A549 (cell line): ENCODE measurements around the gene SNORC. TPM values are rescaled to one million over a fixed set of nuclear protein-coding genes. Genes with fewer than 3 reads are reported as not detected.
"Not testable (repeated sequence)": the region's sequence is repeated elsewhere in the genome, so short reads cannot be mapped to it uniquely, and the experiment has no call there.

Experiments used
- ATAC-seq, 2 experiments: fragments of 200-7000 bp in 1 of 2; fragments of >200 bp in 1 of 2; cut with Nextera tagmentation in 1 of 2; cut with Tn5 transposase in 1 of 2; 3 replicates each; pipeline versions ENCODE4 v1.8.0 to v1.9.1; 2018 to 2020; ENCODE audit warnings: mild to moderate bottlenecking in 1 of 2, moderate library complexity in 1 of 2
- CTCF ChIA-PET: fragments of 300-600 bp; sonication (Branson Sonifier 250); formaldehyde crosslinking; extraction: SDS; loops from one replicate; lab custom pipeline; 2021; ENCODE audit warnings: antibody characterized with exemption, inconsistent platforms; lab: Yijun Ruan, JAX
- POLR2A ChIA-PET: fragments of 350-600 bp; formaldehyde crosslinking; extraction: SDS; loops from one replicate; lab custom pipeline; 2021; ENCODE audit warnings: antibody characterized with exemption, inconsistent platforms; lab: Yijun Ruan, JAX
- DNase-seq, 2 experiments: peaks; one replicate each; pipeline versions ENCODE4 v3.0.0 to v3.0.0-alpha.2; 2011 to 2016; ENCODE audit warnings: low read depth in 1 of 2, low spot score in 1 of 2
- FAIRE-seq: peaks from 2 replicates; lab custom pipeline; 2011; peaks lifted over from hg19 to GRCh38; lab: Jason Lieb, UNC
- H3K27ac ChIP-seq, 2 experiments: fragments of >200 bp; sonication (Bioruptor Twin); formaldehyde crosslinking; 3 replicates each; pipeline ENCODE4 v1.5.1; 2016 to 2017
- H3K4me1 ChIP-seq: fragments of >200 bp; sonication (Bioruptor Twin); formaldehyde crosslinking; 3 replicates; pipeline ENCODE4 v1.6.1; 2016
- H3K4me2 ChIP-seq: fragments of >200 bp; sonication (Bioruptor Twin); formaldehyde crosslinking; 3 replicates; pipeline ENCODE4 v1.6.1; 2016
- H3K4me3 ChIP-seq: fragments of >200 bp; sonication (Bioruptor Twin); formaldehyde crosslinking; 3 replicates; pipeline ENCODE4 v1.5.1; 2016
- H3K9me3 ChIP-seq: fragments of >200 bp; sonication (Bioruptor Twin); formaldehyde crosslinking; 3 replicates; pipeline ENCODE4 v1.6.1; 2016
- CEBPB ChIP-seq, 2 experiments: fragments of >200 bp in 1 of 2; sonication (Bioruptor Twin) in 1 of 2; formaldehyde crosslinking in 1 of 2; IDR thresholded peaks; 2 replicates each; pipeline ENCODE4 v1.6.1; 2012 to 2016
- CHD4 ChIP-seq: fragments of 200-600 bp; sonication (generic); IDR thresholded peaks from 2 replicates; pipeline ENCODE4 v1.6.1; 2016; ENCODE audit warnings: antibody characterized with exemption, mild to moderate bottlenecking, borderline replicate concordance
- EHMT2 ChIP-seq: fragments of 200-600 bp; sonication (generic); IDR thresholded peaks from 2 replicates; pipeline ENCODE4 v1.6.1; 2016; ENCODE audit warnings: antibody characterized with exemption, low read depth, mild to moderate bottlenecking, moderate library complexity
- GATA3 ChIP-seq: IDR thresholded peaks from 2 replicates; pipeline ENCODE4 v1.6.1; 2012; ENCODE audit warnings: borderline replicate concordance
- HDAC2 ChIP-seq: fragments of 200-600 bp; sonication (generic); IDR thresholded peaks from 2 replicates; pipeline ENCODE4 v1.6.1; 2016
- HES2 ChIP-seq: fragments of >200 bp; sonication (Bioruptor Twin); formaldehyde crosslinking; IDR thresholded peaks from 2 replicates; pipeline ENCODE4 v1.6.1; 2016
- HMGXB4 ChIP-seq: fragments of 250-450 bp; sonication (Bioruptor Pico); IDR thresholded peaks from 2 replicates; pipeline ENCODE4 v1.5.0; 2021; ENCODE audit warnings: mild to moderate bottlenecking, moderate library complexity, borderline replicate concordance
- HOXA7 ChIP-seq: fragments of 250-450 bp; sonication (Bioruptor Pico); IDR thresholded peaks from 2 replicates; pipeline ENCODE4 v1.5.0; 2020; ENCODE audit warnings: mild to moderate bottlenecking, moderate library complexity
- MAFK ChIP-seq: fragments of 450-650 bp; IDR thresholded peaks from 2 replicates; pipeline ENCODE4 v1.6.1; 2014; ENCODE audit not compliant: partially characterized antibody
- PHF8 ChIP-seq: fragments of 200-600 bp; sonication (generic); IDR thresholded peaks from 2 replicates; pipeline ENCODE4 v1.6.1; 2016; ENCODE audit warnings: low read depth, mild to moderate bottlenecking, antibody characterized with exemption, moderate library complexity, borderline replicate concordance
- RCOR1 ChIP-seq: fragments of 150-350 bp; IDR thresholded peaks from 2 replicates; pipeline ENCODE4 v1.6.1; 2014; ENCODE audit warnings: antibody characterized with exemption, low read length, low read depth
- RFX5 ChIP-seq: fragments of 450-650 bp; IDR thresholded peaks from 2 replicates; pipeline ENCODE4 v1.7.1; 2014; ENCODE audit warnings: antibody characterized with exemption, mild to moderate bottlenecking, moderate library complexity
- WGBS: methylation state at CpG from one replicate; pipeline ENCODE4 v1.1.6; 2017; ENCODE audit errors: missing lambda C conversion rate; 5-methylcytosine and 5-hydroxymethylcytosine counted together
- polyA plus RNA-seq, 4 experiments: library from polyadenylated mRNA; depleted of rRNA in 3 of 4; stranded (reverse); fragments of >200 nt; fragmentation: RNase III in 1 of 4; extraction: RNeasy Plus Mini Kit Qiagen cat#74134 plus additional on column Dnase treatment in 1 of 4; gene quantifications; 2 replicates in 3 of 4; 3 replicates in 1 of 4; pipeline ENCODE4 v1.2.3, GENCODE V29; 2011 to 2017
- TF ChIP-seq, protein P1 (sequence below): fragments of >200 bp; sonication (Bioruptor Twin); formaldehyde crosslinking; IDR thresholded peaks from 3 replicates; pipeline ENCODE4 v1.6.1; 2016
- TF ChIP-seq, protein P2 (sequence below): fragments of 200-600 bp; sonication (generic); IDR thresholded peaks from 2 replicates; pipeline ENCODE4 v1.6.1; 2016; ENCODE audit warnings: antibody characterized with exemption, mild to moderate bottlenecking, moderate library complexity

SNORC gene
- polyA plus RNA-seq, 2 of the 4 experiments (the other 2 are of a cell fraction), result 8.4 to 9.1 TPM

DNA sequence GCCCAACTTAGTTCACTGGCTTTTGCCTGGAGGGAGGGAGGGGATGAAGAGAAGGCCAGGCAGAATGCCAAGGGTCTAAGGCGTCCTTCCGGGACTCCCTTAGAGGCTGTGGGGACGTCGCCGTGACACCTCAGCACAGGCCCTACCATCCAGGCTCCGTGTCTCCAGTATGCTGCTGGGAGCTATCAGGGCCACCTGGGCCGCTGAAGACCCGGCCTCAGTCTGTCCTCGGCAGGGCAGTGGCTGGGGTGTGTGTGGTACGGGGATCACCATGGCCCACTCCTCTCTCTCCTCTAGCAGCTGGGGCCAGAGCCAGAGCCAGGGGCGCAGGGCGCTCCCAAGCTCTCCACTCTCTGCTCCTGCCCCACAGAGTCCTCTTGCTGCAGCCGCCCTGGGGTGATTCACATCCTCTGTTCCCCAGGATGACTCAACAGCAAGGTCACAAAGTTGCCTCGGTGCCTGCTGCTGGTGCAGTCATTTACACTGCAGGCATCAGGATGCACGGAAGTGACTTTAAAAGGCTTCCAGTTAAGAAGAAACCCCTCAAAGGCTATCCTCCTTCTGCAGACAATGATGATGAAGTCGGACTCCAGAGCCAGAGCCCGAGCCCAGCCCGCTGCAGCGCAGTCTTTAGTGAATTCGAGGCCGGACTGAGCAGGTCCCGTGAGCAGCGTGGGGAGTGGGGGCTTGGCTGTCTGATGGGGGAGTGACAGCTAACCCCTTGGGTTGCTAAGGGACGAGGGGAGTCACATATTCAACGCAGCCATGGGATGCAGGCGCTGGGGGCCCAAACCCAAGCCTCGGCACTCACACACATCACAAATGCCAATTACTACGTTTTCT lies 31.9 kb downstream of the SNORC start (continued):
- TF ChIP-seq PHF8 (no peak), MAFK (peak; percentile 7)

- FAIRE-seq (no peak), ATAC-seq (no peak)
Observed at GRCh38 chr2:232903989-232904388, 33.9 kb downstream of the SNORC start.

GRCh38 chr2:232906867-232907717 lies 37.0 kb downstream of the SNORC start:
- CTCF ChIA-PET, H3K4me3 ChIP-seq, DNase-seq, FAIRE-seq, POLR2A ChIA-PET: not testable (repeated sequence)
- Histone ChIP-seq H3K4me2 (peak overlapping the region; percentile 35), H3K27ac (peak overlapping the region; percentile 1 to 35; a peak in 3 of 6 replicates), H3K9me3 (peaks cover 22% of the 10 kb centered on the region), H3K4me1 (peaks cover 19% of the 10 kb centered on the region)
- 77% methylated on average over 6 of the region's 10 CpGs for WGBS
- ATAC-seq, result peak in 1 of 2 experiments; percentile 30; a peak in 1 of 6 replicates

More at GRCh38 chr2:232903989-232904388, 33.9 kb downstream of the SNORC start:
- ChIA-PET POLR2A (no interaction called here), CTCF (no interaction called here)
- peaks cover 30% of the 10 kb centered on the region for H3K4me1 ChIP-seq
- 82% methylated on average over 9 of the region's 9 CpGs for WGBS
- H3K4me3 ChIP-seq, result no peak overlapping the region
- no peak overlapping the region for H3K4me2 ChIP-seq
- DNase-seq, result no peak
- peak overlapping the region; percentile 24 to 99; a peak in 4 of 6 replicates for H3K27ac ChIP-seq
- H3K9me3 ChIP-seq, result no peaks in the 10 kb centered on the region
- no peak for TF ChIP-seq HOXA7
- TF ChIP-seq, protein P1, sequence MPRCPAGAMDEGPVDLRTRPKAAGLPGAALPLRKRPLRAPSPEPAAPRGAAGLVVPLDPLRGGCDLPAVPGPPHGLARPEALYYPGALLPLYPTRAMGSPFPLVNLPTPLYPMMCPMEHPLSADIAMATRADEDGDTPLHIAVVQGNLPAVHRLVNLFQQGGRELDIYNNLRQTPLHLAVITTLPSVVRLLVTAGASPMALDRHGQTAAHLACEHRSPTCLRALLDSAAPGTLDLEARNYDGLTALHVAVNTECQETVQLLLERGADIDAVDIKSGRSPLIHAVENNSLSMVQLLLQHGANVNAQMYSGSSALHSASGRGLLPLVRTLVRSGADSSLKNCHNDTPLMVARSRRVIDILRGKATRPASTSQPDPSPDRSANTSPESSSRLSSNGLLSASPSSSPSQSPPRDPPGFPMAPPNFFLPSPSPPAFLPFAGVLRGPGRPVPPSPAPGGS, result no peak
- TF ChIP-seq EHMT2, result no peak
- no peak for TF ChIP-seq HMGXB4 (CRISPR knock-in tag)
- no peak for TF ChIP-seq HDAC2
- no peak for TF ChIP-seq RFX5
- no peak for TF ChIP-seq CEBPB (IDR thresholded peaks at IDR 0.05)
- no peak for TF ChIP-seq CHD4

- H3K4me1 ChIP-seq, result peaks cover 13% of the 10 kb centered on the region
- peak overlapping the region in 1 of 2 experiments; percentile 1; a peak in 2 of 6 replicates for H3K27ac ChIP-seq
- DNase-seq, CTCF ChIA-PET, H3K4me2 ChIP-seq, POLR2A ChIA-PET, H3K4me3 ChIP-seq, FAIRE-seq, ATAC-seq: not testable (repeated sequence)
- 94% methylated on average over 9 of the region's 9 CpGs for WGBS
- H3K9me3 ChIP-seq, result peaks cover 25% of the 10 kb centered on the region
Observed at GRCh38 chr2:232907718-232908085, 37.6 kb downstream of the SNORC start.

DNA sequence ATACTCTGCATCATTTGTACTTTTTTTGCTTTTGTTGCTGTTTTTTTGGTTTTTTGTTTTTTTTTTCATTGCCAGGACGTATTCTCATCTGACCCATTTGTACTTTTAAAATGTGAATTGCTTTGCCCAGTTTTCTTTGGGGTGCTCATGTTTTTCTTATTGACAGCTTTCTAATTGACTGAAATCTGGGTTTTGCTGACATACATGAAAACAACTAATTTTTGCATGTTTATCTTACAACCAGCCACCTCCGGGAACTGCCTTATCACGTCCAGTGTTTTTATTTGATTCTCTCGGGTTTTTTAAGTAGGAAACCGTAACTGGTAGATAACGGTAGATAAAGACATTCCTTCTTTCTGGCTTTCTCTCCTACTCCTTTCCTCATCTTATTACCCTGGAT lies 38.6 kb downstream of the SNORC start:
- H3K4me3 ChIP-seq, result no peak overlapping the region
- H3K4me2 ChIP-seq, result no peak overlapping the region
- FAIRE-seq, result no peak
- WGBS, result 92% methylated on average over 6 of the region's 6 CpGs
- DNase-seq, result no peak
- H3K9me3 ChIP-seq, result peaks cover 27% of the 10 kb centered on the region
- H3K4me1 ChIP-seq, result peaks cover 7% of the 10 kb centered on the region; the same call in 2 of the 3 replicates
- POLR2A ChIA-PET, result no interaction called here
- no peak overlapping the region for H3K27ac ChIP-seq
- ATAC-seq, result no peak
- CTCF ChIA-PET, result no interaction called here
- TF ChIP-seq GATA3 (no peak), MAFK (peak; percentile 43), HES2 (no peak), HMGXB4 (CRISPR knock-in tag) (no peak), RCOR1 (no peak)
- TF ChIP-seq, protein P2, sequence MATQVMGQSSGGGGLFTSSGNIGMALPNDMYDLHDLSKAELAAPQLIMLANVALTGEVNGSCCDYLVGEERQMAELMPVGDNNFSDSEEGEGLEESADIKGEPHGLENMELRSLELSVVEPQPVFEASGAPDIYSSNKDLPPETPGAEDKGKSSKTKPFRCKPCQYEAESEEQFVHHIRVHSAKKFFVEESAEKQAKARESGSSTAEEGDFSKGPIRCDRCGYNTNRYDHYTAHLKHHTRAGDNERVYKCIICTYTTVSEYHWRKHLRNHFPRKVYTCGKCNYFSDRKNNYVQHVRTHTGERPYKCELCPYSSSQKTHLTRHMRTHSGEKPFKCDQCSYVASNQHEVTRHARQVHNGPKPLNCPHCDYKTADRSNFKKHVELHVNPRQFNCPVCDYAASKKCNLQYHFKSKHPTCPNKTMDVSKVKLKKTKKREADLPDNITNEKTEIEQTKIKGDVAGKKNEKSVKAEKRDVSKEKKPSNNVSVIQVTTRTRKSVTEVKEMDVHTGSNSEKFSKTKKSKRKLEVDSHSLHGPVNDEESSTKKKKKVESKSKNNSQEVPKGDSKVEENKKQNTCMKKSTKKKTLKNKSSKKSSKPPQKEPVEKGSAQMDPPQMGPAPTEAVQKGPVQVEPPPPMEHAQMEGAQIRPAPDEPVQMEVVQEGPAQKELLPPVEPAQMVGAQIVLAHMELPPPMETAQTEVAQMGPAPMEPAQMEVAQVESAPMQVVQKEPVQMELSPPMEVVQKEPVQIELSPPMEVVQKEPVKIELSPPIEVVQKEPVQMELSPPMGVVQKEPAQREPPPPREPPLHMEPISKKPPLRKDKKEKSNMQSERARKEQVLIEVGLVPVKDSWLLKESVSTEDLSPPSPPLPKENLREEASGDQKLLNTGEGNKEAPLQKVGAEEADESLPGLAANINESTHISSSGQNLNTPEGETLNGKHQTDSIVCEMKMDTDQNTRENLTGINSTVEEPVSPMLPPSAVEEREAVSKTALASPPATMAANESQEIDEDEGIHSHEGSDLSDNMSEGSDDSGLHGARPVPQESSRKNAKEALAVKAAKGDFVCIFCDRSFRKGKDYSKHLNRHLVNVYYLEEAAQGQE, result no peak
